Measurements from ENCODE around the gene ZCCHC24. TPM values are rescaled to one million over a fixed set of nuclear protein-coding genes. Genes with fewer than 3 reads are reported as not detected.

ZCCHC24 gene
- total and polyA plus RNA-seq, 2 of the 8 experiments (the other 6 are each of a cell fraction or from before 2014, with no cell fraction given) = 3.9 to 6.9 TPM

DNA sequence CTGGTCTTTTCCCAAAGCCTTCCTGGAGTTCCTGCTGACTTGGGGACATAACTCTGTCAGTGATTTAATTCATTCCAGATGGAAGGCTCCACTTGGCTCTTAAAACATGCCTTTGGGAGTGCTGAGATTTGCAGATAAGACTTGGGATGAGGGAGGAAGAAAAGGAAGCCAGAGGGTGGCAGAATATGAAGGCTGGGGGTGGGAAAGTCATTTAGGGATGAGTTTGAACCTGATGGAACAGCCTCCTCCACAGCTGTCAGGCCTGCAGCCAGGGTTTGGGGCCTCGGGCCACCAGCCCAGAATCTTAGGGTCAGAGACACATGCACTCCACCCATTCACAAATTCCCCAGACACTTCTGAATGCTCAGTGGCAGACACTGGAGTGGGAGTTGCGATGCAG is 38.5 kb upstream of the ZCCHC24 start (continued):
- TF ChIP-seq CHD7 (IDR thresholded peaks at IDR 0.05; ENCODE audit: insufficient replicate concordance, low read length) (no peak), EP300 (IDR thresholded peaks at IDR 0.05; ENCODE audit: borderline replicate concordance in 1 of 2, low read depth in 2 of 2, low read length in 2 of 2) (no peak), RNF2 (IDR thresholded peaks at IDR 0.05; ENCODE audit: borderline replicate concordance, low read depth, low read length, missing control alignments, poor library complexity, severe bottlenecking) (no peak), CHD1 (IDR thresholded peaks at IDR 0.05; ENCODE audit: low read depth, low read length) (no peak), HDAC2 (IDR thresholded peaks at IDR 0.05; ENCODE audit: borderline replicate concordance in 1 of 2, low read depth in 2 of 2, low read length in 2 of 2) (no peak), CEBPB (IDR thresholded peaks at IDR 0.05; ENCODE audit: low read depth, low read length) (no peak), RAD21 (IDR thresholded peaks at IDR 0.05 in 1 of 2, conservative IDR thresholded peaks at IDR 0.05 in 1 of 2; ENCODE audit: low read depth in 2 of 2, low read length in 2 of 2) (no peak), BRCA1 (IDR thresholded peaks at IDR 0.05; ENCODE audit: low read depth, low read length) (no peak), TCF12 (IDR thresholded peaks at IDR 0.05; ENCODE audit: low read depth, low read length) (no peak), CBX8 (IDR thresholded peaks at IDR 0.05; ENCODE audit: borderline replicate concordance, low read depth, low read length) (no peak), BCL11A (IDR thresholded peaks at IDR 0.05; ENCODE audit: low read depth in 2 of 2, low read length in 2 of 2) (no peak)
